ENCODE data around the gene DNAI4.
"Not testable (repeated sequence)": the region's sequence is repeated elsewhere in the genome, so short reads cannot be mapped to it uniquely, and the experiment has no call there.

DNAI4 gene

GRCh38 chr1:66929146-66929688 lies 4.6 kb upstream of the DNAI4 start:
- Histone ChIP-seq H3K4me3 (ENCODE audit: low read depth, low read length) (peak overlapping the region; percentile 62), H3K27ac (ENCODE audit: low read depth, low read length) (no peak overlapping the region), H3K27me3 (ENCODE audit: control insufficient read depth, insufficient read depth, low read length) (no peaks in the 10 kb centered on the region), H3K4me1 (ENCODE audit: control insufficient read depth, insufficient read depth, low read length) (peaks cover 25% of the 10 kb centered on the region; the same call in 1 of the 2 replicates), H3K36me3 (ENCODE audit: control insufficient read depth, insufficient read depth, low read length) (no peaks in the 10 kb centered on the region), H3K9ac (ENCODE audit: low read length) (no peak overlapping the region), H3K9me3 (ENCODE audit: control insufficient read depth, insufficient read depth, low read depth, low read length) (no peaks in the 10 kb centered on the region)

- Histone ChIP-seq H3K4me1 (ENCODE audit: control insufficient read depth, insufficient read depth, low read length) (peaks cover 22% of the 10 kb centered on the region), H3K36me3 (ENCODE audit: control insufficient read depth, insufficient read depth, low read length) (no peaks in the 10 kb centered on the region), H3K27me3 (ENCODE audit: control insufficient read depth, insufficient read depth, low read length) (no peaks in the 10 kb centered on the region), H3K27ac (ENCODE audit: low read depth, low read length) (no peak overlapping the region), H3K9me3 (ENCODE audit: control insufficient read depth, insufficient read depth, low read depth, low read length) (no peaks in the 10 kb centered on the region), H3K4me3 (ENCODE audit: low read depth, low read length) (no peak overlapping the region), H3K9ac (ENCODE audit: low read length) (no peak overlapping the region)
Observed at GRCh38 chr1:66927528-66927927, 2.9 kb upstream of the DNAI4 start.

GRCh38 chr1:66925944-66926343 lies 1.3 kb upstream of the DNAI4 start:
- peak overlapping the region; percentile 93 for H3K9ac ChIP-seq (ENCODE audit: low read length)
- no peaks in the 10 kb centered on the region for H3K9me3 ChIP-seq (ENCODE audit: control insufficient read depth, insufficient read depth, low read depth, low read length)
- peaks cover 13% of the 10 kb centered on the region for H3K4me1 ChIP-seq (ENCODE audit: control insufficient read depth, insufficient read depth, low read length)
- H3K27ac ChIP-seq (ENCODE audit: low read depth, low read length) = no peak overlapping the region
- H3K4me3 ChIP-seq (ENCODE audit: low read depth, low read length) = peak overlapping the region; percentile 91
- no peaks in the 10 kb centered on the region for H3K36me3 ChIP-seq (ENCODE audit: control insufficient read depth, insufficient read depth, low read length)
- H3K27me3 ChIP-seq (ENCODE audit: control insufficient read depth, insufficient read depth, low read length) = no peaks in the 10 kb centered on the region

- Histone ChIP-seq H3K9me3 (ENCODE audit: control insufficient read depth, insufficient read depth, low read depth, low read length) (no peaks in the 10 kb centered on the region), H3K9ac (ENCODE audit: low read length) (peak overlapping the region; percentile 93), H3K27me3 (ENCODE audit: control insufficient read depth, insufficient read depth, low read length) (no peaks in the 10 kb centered on the region), H3K27ac (ENCODE audit: low read depth, low read length) (no peak overlapping the region; the same call in 1 of the 2 replicates), H3K4me1 (ENCODE audit: control insufficient read depth, insufficient read depth, low read length) (peaks cover 13% of the 10 kb centered on the region), H3K36me3 (ENCODE audit: control insufficient read depth, insufficient read depth, low read length) (no peaks in the 10 kb centered on the region), H3K4me3 (ENCODE audit: low read depth, low read length) (peak overlapping the region; percentile 91)
Observed at GRCh38 chr1:66925558-66925910, 878 bp upstream of the DNAI4 start.

- Histone ChIP-seq H3K9me3 (ENCODE audit: control insufficient read depth, insufficient read depth, low read depth, low read length) (0 out of 2 replicates have a peak, but pooled peaks cover 5% of the 10 kb centered on the region), H3K27ac (ENCODE audit: low read depth, low read length) (no peak overlapping the region), H3K4me3 (ENCODE audit: low read depth, low read length) (no peak overlapping the region), H3K9ac (ENCODE audit: low read length) (no peak overlapping the region), H3K4me1 (ENCODE audit: control insufficient read depth, insufficient read depth, low read length) (peaks cover 6% of the 10 kb centered on the region; the same call in 1 of the 2 replicates), H3K36me3 (ENCODE audit: control insufficient read depth, insufficient read depth, low read length) (no peaks in the 10 kb centered on the region; the same call in 1 of the 2 replicates), H3K27me3 (ENCODE audit: control insufficient read depth, insufficient read depth, low read length) (no peaks in the 10 kb centered on the region)
Observed at GRCh38 chr1:66920543-66920942, 4.1 kb downstream of the DNAI4 start.

- no peak overlapping the region for H3K4me3 ChIP-seq (ENCODE audit: low read depth, low read length)
- peaks cover 6% of the 10 kb centered on the region; the same call in 1 of the 2 replicates for H3K4me1 ChIP-seq (ENCODE audit: control insufficient read depth, insufficient read depth, low read length)
- no peak overlapping the region for H3K27ac ChIP-seq (ENCODE audit: low read depth, low read length)
- H3K27me3 ChIP-seq (ENCODE audit: control insufficient read depth, insufficient read depth, low read length) = no peaks in the 10 kb centered on the region
- no peaks in the 10 kb centered on the region; the same call in 1 of the 2 replicates for H3K36me3 ChIP-seq (ENCODE audit: control insufficient read depth, insufficient read depth, low read length)
- H3K9me3 ChIP-seq (ENCODE audit: control insufficient read depth, insufficient read depth, low read depth, low read length) = 0 out of 2 replicates have a peak, but pooled peaks cover 5% of the 10 kb centered on the region
- H3K9ac ChIP-seq (ENCODE audit: low read length) = no peak overlapping the region
Observed at GRCh38 chr1:66919828-66920227, 4.8 kb downstream of the DNAI4 start.

- Histone ChIP-seq H3K9me3 (ENCODE audit: control insufficient read depth, insufficient read depth, low read depth, low read length) (0 out of 2 replicates have a peak, but pooled peaks cover 5% of the 10 kb centered on the region), H3K36me3 (ENCODE audit: control insufficient read depth, insufficient read depth, low read length) (no peaks in the 10 kb centered on the region; the same call in 1 of the 2 replicates), H3K27me3 (ENCODE audit: control insufficient read depth, insufficient read depth, low read length) (no peaks in the 10 kb centered on the region), H3K9ac (ENCODE audit: low read length) (no peak overlapping the region), H3K27ac (ENCODE audit: low read depth, low read length) (no peak overlapping the region), H3K4me3 (ENCODE audit: low read depth, low read length) (no peak overlapping the region), H3K4me1 (ENCODE audit: control insufficient read depth, insufficient read depth, low read length) (peaks cover 6% of the 10 kb centered on the region; the same call in 1 of the 2 replicates)
Observed at GRCh38 chr1:66919063-66919462, 5.6 kb downstream of the DNAI4 start.

- no peaks in the 10 kb centered on the region; the same call in 1 of the 2 replicates for H3K36me3 ChIP-seq (ENCODE audit: control insufficient read depth, insufficient read depth, low read length)
- no peaks in the 10 kb centered on the region for H3K27me3 ChIP-seq (ENCODE audit: control insufficient read depth, insufficient read depth, low read length)
- peaks cover 6% of the 10 kb centered on the region; the same call in 1 of the 2 replicates for H3K4me1 ChIP-seq (ENCODE audit: control insufficient read depth, insufficient read depth, low read length)
- H3K9me3 ChIP-seq (ENCODE audit: control insufficient read depth, insufficient read depth, low read depth, low read length) = 0 out of 2 replicates have a peak, but pooled peaks cover 5% of the 10 kb centered on the region
- H3K27ac ChIP-seq (ENCODE audit: low read depth, low read length) = no peak overlapping the region
- no peak overlapping the region for H3K4me3 ChIP-seq (ENCODE audit: low read depth, low read length)
- no peak overlapping the region for H3K9ac ChIP-seq (ENCODE audit: low read length)
Observed at GRCh38 chr1:66917476-66917875, 7.2 kb downstream of the DNAI4 start.

- Histone ChIP-seq H3K27ac (ENCODE audit: low read depth, low read length) (no peak overlapping the region), H3K9ac (ENCODE audit: low read length) (no peak overlapping the region), H3K4me1 (ENCODE audit: control insufficient read depth, insufficient read depth, low read length) (peaks cover 8% of the 10 kb centered on the region; the same call in 1 of the 2 replicates), H3K4me3 (ENCODE audit: low read depth, low read length) (no peak overlapping the region), H3K36me3 (ENCODE audit: control insufficient read depth, insufficient read depth, low read length) (no peaks in the 10 kb centered on the region; the same call in 1 of the 2 replicates), H3K27me3 (ENCODE audit: control insufficient read depth, insufficient read depth, low read length) (no peaks in the 10 kb centered on the region), H3K9me3 (ENCODE audit: control insufficient read depth, insufficient read depth, low read depth, low read length) (0 out of 2 replicates have a peak, but pooled peaks cover 5% of the 10 kb centered on the region)
Observed at GRCh38 chr1:66916320-66916719, 8.3 kb downstream of the DNAI4 start.

GRCh38 chr1:66915203-66915602 lies 9.5 kb downstream of the DNAI4 start:
- H3K9me3 ChIP-seq (ENCODE audit: control insufficient read depth, insufficient read depth, low read depth, low read length); H3K9ac ChIP-seq (ENCODE audit: low read length); H3K4me3 ChIP-seq (ENCODE audit: low read depth, low read length); H3K27ac ChIP-seq (ENCODE audit: low read depth, low read length); H3K36me3 ChIP-seq (ENCODE audit: control insufficient read depth, insufficient read depth, low read length); H3K27me3 ChIP-seq (ENCODE audit: control insufficient read depth, insufficient read depth, low read length): not testable (repeated sequence)
- peaks cover 12% of the 10 kb centered on the region for H3K4me1 ChIP-seq (ENCODE audit: control insufficient read depth, insufficient read depth, low read length)

- Histone ChIP-seq H3K9me3 (ENCODE audit: control insufficient read depth, insufficient read depth, low read depth, low read length) (no peaks in the 10 kb centered on the region), H3K4me1 (ENCODE audit: control insufficient read depth, insufficient read depth, low read length) (no peaks in the 10 kb centered on the region), H3K27me3 (ENCODE audit: control insufficient read depth, insufficient read depth, low read length) (no peaks in the 10 kb centered on the region), H3K27ac (ENCODE audit: low read depth, low read length) (no peak overlapping the region), H3K9ac (ENCODE audit: low read length) (no peak overlapping the region), H3K36me3 (ENCODE audit: control insufficient read depth, insufficient read depth, low read length) (no peaks in the 10 kb centered on the region), H3K4me3 (ENCODE audit: low read depth, low read length) (no peak overlapping the region)
Observed at GRCh38 chr1:66893712-66894111, 30.9 kb downstream of the DNAI4 start.
